Activated CD8-positive, alpha-beta T cell treated with anti-CD3 and anti-CD28 coated beads, Interleukin-2, amount 10 ng/mL, durations not matched to agents 7 days and 5 days (primary cell): ENCODE measurements around the gene PLXNA1. TPM values are rescaled to one million over a fixed set of nuclear protein-coding genes. Genes with fewer than 3 reads are reported as not detected.

ENCODE experiments used
- ATAC-seq: fragments of 150-1000 bp; cut with Tn5 transposase; one replicate; pipeline ENCODE4 v1.10.0; 2021; ENCODE audit warnings: moderate library complexity
- CTCF ChIA-PET: fragments of 350-600 bp; sonication (Branson Sonifier 250); formaldehyde crosslinking; loops from one replicate; lab custom pipeline; 2021; ENCODE audit warnings: antibody characterized with exemption; lab: Charles Lee
- POLR2A ChIA-PET: fragments of 350-600 bp; sonication (Branson Sonifier 250); formaldehyde crosslinking; loops from one replicate; lab custom pipeline; 2021; ENCODE audit warnings: antibody characterized with exemption; lab: Charles Lee
- DNase-seq: peaks from one replicate; pipeline ENCODE4 v3.0.0-alpha.2; 2020
- H3K27ac Mint-ChIP-seq: one replicate; pipeline ENCODE4 v1.8.0; 2021; ENCODE audit warnings: mild to moderate bottlenecking, mixed read lengths
- H3K27me3 Mint-ChIP-seq: one replicate; pipeline ENCODE4 v1.8.0; 2021; ENCODE audit warnings: low read depth, mixed read lengths
- H3K36me3 Mint-ChIP-seq: one replicate; pipeline ENCODE4 v1.8.0; 2021; ENCODE audit warnings: low read depth, mixed read lengths
- H3K4me1 Mint-ChIP-seq: one replicate; pipeline ENCODE4 v1.8.0; 2021; ENCODE audit warnings: low read depth, mixed read lengths
- H3K4me3 Mint-ChIP-seq: one replicate; pipeline ENCODE4 v1.8.0; 2021; ENCODE audit warnings: mild to moderate bottlenecking, mixed read lengths
- H3K9me3 Mint-ChIP-seq: one replicate; pipeline ENCODE4 v1.8.0; 2022; ENCODE audit warnings: mixed read lengths; ENCODE audit not compliant: insufficient read depth
- total RNA-seq, 2 experiments: library from RNA; stranded (reverse); gene quantifications; one replicate each; pipeline ENCODE4 v1.2.3, GENCODE V29; 2021

The PLXNA1 gene
- total RNA-seq, 2 experiments from 2014 or later: 2.4 to 2.7 TPM

DNA sequence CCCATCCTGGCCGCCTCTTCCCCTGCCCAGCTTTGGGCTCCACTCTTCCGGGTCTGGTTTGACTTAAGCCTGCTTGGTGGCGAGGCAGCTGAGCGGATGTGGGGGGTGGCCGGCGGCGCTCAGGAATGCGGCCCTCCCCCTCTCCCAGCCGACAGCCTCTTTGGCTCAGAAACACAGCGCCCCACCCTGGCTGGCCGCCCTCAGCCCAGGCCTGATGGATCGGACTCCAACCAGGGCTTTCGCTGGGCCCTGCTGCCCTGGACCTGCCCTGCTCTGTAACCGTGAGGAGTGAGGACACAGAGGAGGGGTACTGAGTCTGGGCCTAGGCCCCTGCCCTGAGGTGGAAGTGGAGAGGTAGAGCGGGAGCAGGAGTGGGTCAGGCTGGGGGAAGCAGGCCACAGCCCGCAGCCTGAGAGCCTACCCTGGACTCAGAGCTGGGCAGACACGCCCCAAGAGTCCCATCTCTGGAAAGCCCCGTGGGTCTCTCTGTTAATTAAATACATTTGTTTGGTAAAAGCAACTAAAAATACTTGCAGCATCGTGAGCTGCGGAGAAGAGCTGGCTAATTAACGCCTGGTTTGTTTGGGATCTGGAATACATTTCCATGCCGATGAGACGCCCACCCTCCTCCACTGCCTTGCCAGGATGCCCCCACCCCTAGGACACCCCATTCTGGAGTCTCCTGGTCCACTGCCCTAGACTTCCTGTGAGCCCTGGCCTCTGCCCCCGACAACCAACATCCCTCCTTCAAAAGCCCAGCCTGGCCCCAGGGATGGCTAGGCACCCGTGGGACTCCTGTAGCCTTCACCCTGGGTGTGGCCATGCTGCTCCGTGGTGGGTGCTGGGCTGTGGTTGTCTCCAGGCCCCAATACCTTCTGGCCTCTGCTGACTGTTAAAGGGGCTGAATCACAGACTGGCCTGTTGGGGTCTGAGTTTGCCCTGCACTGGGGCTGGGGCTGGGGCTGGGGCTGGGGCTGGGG lies 19.6 kb downstream of the PLXNA1 start:
- Mint-ChIP-seq H3K4me1 (peaks cover 2% of the 10 kb centered on the region), H3K27ac (peak overlapping the region; percentile 15), H3K27me3 (no peaks in the 10 kb centered on the region), H3K36me3 (no peaks in the 10 kb centered on the region), H3K4me3 (no peak overlapping the region), H3K9me3 (no peaks in the 10 kb centered on the region)
- no peak for ATAC-seq
- DNase-seq: no peak
- POLR2A ChIA-PET: no interaction called here
- CTCF ChIA-PET: no interaction called here

- DNase-seq (no peak), ATAC-seq (no peak)
- ChIA-PET CTCF (no interaction called here), POLR2A (no interaction called here)
- H3K4me1 Mint-ChIP-seq: peaks cover 2% of the 10 kb centered on the region
- no peaks in the 10 kb centered on the region for H3K27me3 Mint-ChIP-seq
- no peak overlapping the region for H3K27ac Mint-ChIP-seq
- H3K9me3 Mint-ChIP-seq: no peaks in the 10 kb centered on the region
- no peak overlapping the region for H3K4me3 Mint-ChIP-seq
- H3K36me3 Mint-ChIP-seq: no peaks in the 10 kb centered on the region
Measured at GRCh38 chr3:127003175-127003555, 20.2 kb downstream of the PLXNA1 start.

- CTCF ChIA-PET: no interaction called here
- H3K9me3 Mint-ChIP-seq: no peaks in the 10 kb centered on the region
- ATAC-seq (no peak), DNase-seq (no peak)
- no peak overlapping the region for H3K4me3 Mint-ChIP-seq
- H3K27ac Mint-ChIP-seq: no peak overlapping the region
- no peaks in the 10 kb centered on the region for H3K36me3 Mint-ChIP-seq
- POLR2A ChIA-PET: no interaction called here
- H3K4me1 Mint-ChIP-seq: peaks cover 2% of the 10 kb centered on the region
- no peaks in the 10 kb centered on the region for H3K27me3 Mint-ChIP-seq
Measured at GRCh38 chr3:127003601-127004280, 20.8 kb downstream of the PLXNA1 start.

DNA sequence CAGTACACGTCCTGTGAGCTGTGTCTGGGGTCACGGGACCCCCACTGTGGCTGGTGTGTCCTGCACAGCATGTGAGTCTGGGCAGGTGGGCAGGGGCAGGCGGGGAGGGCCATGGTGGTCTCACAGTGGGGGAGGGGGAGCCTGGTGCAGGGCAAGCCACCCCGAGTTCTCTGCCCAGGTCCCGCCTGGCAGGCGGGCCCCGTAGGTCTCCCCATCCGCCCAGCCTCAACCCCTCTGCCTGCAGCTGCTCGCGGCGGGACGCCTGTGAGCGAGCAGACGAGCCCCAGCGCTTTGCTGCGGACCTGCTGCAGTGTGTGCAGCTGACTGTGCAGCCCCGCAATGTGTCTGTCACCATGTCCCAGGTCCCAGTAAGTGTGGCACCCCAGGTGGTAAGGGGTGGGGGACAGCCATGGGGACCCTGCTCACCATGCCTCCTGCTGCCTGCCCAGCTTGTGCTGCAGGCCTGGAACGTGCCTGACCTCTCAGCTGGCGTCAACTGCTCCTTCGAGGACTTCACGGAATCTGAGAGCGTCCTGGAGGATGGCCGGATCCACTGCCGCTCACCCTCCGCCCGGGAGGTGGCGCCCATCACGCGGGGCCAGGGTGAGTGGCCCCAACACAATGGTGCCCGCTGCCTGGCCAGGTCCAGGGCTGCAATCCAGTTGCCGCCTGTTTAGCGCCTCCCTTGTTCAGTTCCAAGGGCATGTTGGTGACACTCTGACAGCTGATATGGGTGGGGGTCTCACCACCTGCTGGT lies 21.9 kb downstream of the PLXNA1 start:
- no peak for DNase-seq
- ATAC-seq: no peak
- H3K4me1 Mint-ChIP-seq: peaks cover 2% of the 10 kb centered on the region
- CTCF ChIA-PET: no interaction called here
- H3K36me3 Mint-ChIP-seq: no peaks in the 10 kb centered on the region
- no peak overlapping the region for H3K4me3 Mint-ChIP-seq
- POLR2A ChIA-PET: no interaction called here
- H3K27ac Mint-ChIP-seq: no peak overlapping the region
- H3K9me3 Mint-ChIP-seq: no peaks in the 10 kb centered on the region
- no peaks in the 10 kb centered on the region for H3K27me3 Mint-ChIP-seq

DNA sequence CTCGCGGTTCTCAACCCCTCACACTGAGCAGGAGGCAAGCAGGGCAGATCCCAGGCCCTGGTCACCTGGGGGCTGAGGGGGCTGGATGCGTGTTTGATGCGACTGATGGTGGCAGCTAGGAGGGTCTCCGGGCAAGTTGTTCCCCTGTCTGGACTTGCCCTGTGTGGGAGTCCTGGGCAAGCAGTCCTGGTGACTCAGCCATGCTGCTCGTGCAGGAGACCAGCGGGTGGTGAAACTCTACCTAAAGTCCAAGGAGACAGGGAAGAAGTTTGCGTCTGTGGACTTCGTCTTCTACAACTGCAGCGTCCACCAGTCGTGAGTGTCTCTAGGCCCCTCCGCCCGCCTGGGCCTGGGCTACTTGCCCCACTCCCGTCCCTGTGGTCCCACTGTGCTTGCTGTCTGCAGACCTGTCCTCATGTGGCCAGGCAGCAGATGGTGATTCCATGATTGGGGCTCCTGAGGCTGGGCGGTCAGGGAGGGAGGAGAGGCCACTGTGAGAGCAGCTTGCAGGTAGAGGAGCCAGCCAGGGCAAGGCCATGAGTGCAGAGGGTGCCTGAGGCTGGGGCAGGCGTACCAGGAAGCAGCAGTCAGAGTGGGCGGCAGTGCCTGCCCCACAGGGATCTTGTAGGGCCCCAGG lies 23.1 kb downstream of the PLXNA1 start:
- POLR2A ChIA-PET: no interaction called here
- ATAC-seq (no peak), DNase-seq (no peak)
- Mint-ChIP-seq H3K27ac (no peak overlapping the region), H3K4me3 (no peak overlapping the region), H3K9me3 (no peaks in the 10 kb centered on the region), H3K36me3 (no peaks in the 10 kb centered on the region), H3K4me1 (peaks cover 2% of the 10 kb centered on the region), H3K27me3 (no peaks in the 10 kb centered on the region)
- CTCF ChIA-PET: no interaction called here

GRCh38 chr3:127006781-127007436 lies 24.0 kb downstream of the PLXNA1 start:
- H3K27ac Mint-ChIP-seq: no peak overlapping the region
- H3K4me1 Mint-ChIP-seq: peaks cover 2% of the 10 kb centered on the region

DNA sequence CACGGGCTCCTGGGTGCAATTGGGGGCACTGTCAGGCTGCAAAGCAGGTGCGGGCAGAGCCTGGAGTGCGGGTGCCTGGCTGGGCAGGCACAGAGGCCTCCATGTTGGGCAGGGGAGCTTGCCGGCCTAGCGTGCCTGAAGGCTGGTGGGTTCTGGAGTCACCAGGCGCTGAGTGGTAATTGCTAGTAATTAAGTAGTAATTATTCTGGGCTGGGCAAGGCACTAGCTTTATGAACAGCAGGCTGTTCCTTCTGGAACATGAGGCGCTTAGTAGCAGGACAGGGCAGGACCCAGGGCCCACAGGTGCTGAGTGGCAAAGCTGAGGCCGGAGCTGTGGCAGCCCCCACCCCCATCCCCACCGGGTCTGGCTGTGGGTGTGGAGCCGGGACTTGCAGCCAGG lies 25.3 kb downstream of the PLXNA1 start:
- Mint-ChIP-seq H3K27me3 (no peaks in the 10 kb centered on the region), H3K27ac (no peak overlapping the region), H3K4me1 (no peaks in the 10 kb centered on the region), H3K9me3 (no peaks in the 10 kb centered on the region), H3K4me3 (no peak overlapping the region), H3K36me3 (no peaks in the 10 kb centered on the region)
- ChIA-PET CTCF (no interaction called here), POLR2A (no interaction called here)
- DNase-seq: no peak
- ATAC-seq: no peak

More at GRCh38 chr3:127006781-127007436, 24.0 kb downstream of the PLXNA1 start:
- no peaks in the 10 kb centered on the region for H3K27me3 Mint-ChIP-seq
- no peaks in the 10 kb centered on the region for H3K36me3 Mint-ChIP-seq
- H3K4me3 Mint-ChIP-seq: no peak overlapping the region
- H3K9me3 Mint-ChIP-seq: no peaks in the 10 kb centered on the region
- CTCF ChIA-PET: no interaction called here
- POLR2A ChIA-PET: no interaction called here
- ATAC-seq (no peak), DNase-seq (no peak)

GRCh38 chr3:127009531-127009930 lies 26.6 kb downstream of the PLXNA1 start:
- peaks cover 3% of the 10 kb centered on the region for H3K4me1 Mint-ChIP-seq
- no peak overlapping the region for H3K4me3 Mint-ChIP-seq
- ChIA-PET POLR2A (no interaction called here), CTCF (no interaction called here)
- H3K9me3 Mint-ChIP-seq: no peaks in the 10 kb centered on the region
- no peaks in the 10 kb centered on the region for H3K27me3 Mint-ChIP-seq
- H3K27ac Mint-ChIP-seq: no peak overlapping the region
- no peak for DNase-seq
- no peaks in the 10 kb centered on the region for H3K36me3 Mint-ChIP-seq
- no peak for ATAC-seq

DNA sequence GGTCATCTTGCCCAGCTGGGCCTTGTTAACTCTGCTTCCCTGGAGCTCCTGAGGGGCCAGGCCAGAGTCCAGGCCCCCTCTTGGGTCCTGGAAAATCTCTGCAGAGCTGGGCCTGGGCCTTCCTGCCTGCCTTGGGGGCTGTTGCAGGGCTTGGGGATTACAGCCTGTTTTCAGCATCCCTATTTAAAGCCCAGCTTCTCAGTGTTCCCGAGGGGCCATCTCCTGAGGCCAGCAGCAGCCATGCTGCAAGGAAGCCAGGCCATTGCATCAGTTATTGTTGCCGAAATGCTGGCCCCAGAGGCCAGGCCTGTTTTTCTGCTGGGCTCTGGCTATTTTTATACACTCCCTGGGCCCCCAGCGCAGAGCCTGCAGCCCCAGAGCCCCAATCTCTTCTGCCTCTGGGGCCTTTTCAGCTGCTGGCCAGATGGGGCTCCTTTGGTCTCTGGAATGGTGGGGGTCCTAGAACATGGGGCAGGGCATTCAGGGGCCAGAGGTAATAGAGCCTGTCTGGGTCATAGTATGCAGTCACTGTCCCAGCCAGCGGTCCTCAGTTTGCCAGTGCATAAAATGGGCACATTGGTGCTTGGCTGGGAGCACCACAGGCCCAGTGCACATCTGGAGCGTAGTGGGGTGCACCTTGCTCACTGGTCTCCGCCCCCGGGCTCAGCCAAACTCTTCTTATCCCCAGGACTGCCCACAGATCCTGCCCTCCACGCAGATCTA lies 28.5 kb downstream of the PLXNA1 start:
- no peak for ATAC-seq
- Mint-ChIP-seq H3K27ac (no peak overlapping the region), H3K4me1 (peaks cover 3% of the 10 kb centered on the region), H3K36me3 (no peaks in the 10 kb centered on the region), H3K9me3 (no peaks in the 10 kb centered on the region), H3K27me3 (no peaks in the 10 kb centered on the region), H3K4me3 (no peak overlapping the region)
- ChIA-PET CTCF (no interaction called here), POLR2A (no interaction called here)
- DNase-seq: no peak

DNA sequence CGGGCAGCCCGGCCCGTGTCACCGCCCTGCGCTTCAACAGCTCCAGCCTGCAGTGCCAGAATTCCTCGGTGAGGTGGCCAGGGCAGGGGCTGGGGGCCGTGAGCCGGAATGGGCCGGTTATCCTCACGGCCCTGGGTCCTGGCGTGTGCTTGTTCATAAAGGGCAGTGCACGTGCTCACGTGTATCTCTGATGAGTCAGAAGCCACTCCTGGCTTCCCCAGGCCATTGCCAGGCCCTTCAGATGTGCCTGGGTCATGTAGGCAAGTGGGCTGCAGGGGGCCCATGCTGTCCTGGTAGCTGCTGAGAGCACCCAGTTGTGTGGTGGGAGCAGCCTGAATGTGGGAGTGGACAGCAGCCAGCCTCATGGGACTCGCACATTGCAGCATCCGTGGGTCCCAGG lies 29.2 kb downstream of the PLXNA1 start:
- CTCF ChIA-PET: no interaction called here
- no peak overlapping the region for H3K27ac Mint-ChIP-seq
- ATAC-seq (no peak), DNase-seq (no peak)
- no peaks in the 10 kb centered on the region for H3K36me3 Mint-ChIP-seq
- H3K4me1 Mint-ChIP-seq: peaks cover 3% of the 10 kb centered on the region
- POLR2A ChIA-PET: no interaction called here
- no peak overlapping the region for H3K4me3 Mint-ChIP-seq
- H3K27me3 Mint-ChIP-seq: no peaks in the 10 kb centered on the region
- no peaks in the 10 kb centered on the region for H3K9me3 Mint-ChIP-seq

DNA sequence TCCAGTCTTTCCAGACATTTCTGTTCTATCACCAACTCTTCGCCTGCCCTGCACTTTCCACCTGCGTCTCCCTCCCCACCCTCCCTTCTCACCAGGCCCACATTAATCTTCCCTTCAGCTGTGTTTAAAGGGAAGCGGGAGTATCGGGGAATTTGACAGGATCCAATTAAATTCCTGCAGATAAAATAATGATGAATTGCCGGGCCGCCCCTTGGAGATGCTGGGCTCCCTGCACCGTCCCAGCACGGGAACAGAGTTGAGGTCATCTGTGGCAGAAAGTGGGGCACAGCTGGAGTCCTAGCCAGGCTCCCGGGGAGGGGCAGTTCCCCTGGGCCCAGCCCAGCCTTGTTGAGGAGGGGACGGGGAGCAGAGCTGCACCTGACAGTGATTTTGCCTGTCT lies 30.3 kb downstream of the PLXNA1 start:
- ChIA-PET POLR2A (no interaction called here), CTCF (no interaction called here)
- H3K27ac Mint-ChIP-seq: no peak overlapping the region
- H3K36me3 Mint-ChIP-seq: no peaks in the 10 kb centered on the region
- no peaks in the 10 kb centered on the region for H3K9me3 Mint-ChIP-seq
- H3K4me1 Mint-ChIP-seq: peaks cover 3% of the 10 kb centered on the region
- ATAC-seq: no peak
- H3K4me3 Mint-ChIP-seq: no peak overlapping the region
- no peak for DNase-seq
- H3K27me3 Mint-ChIP-seq: no peaks in the 10 kb centered on the region
